ENCODE measurements around the gene LEKR1.
"Not testable (repeated sequence)": the region's sequence is repeated elsewhere in the genome, so short reads cannot be mapped to it uniquely, and the experiment has no call there.

Gene LEKR1

GRCh38 chr3:156910022-156910421, 83.9 kb downstream of the LEKR1 start:
- no peak for DNase-seq

GRCh38 chr3:156910831-156911230, 84.7 kb downstream of the LEKR1 start:
- not testable (repeated sequence) for DNase-seq

GRCh38 chr3:156914300-156914699, 88.1 kb downstream of the LEKR1 start:
- not testable (repeated sequence) for DNase-seq

GRCh38 chr3:156915372-156915771, 89.2 kb downstream of the LEKR1 start:
- no peak for DNase-seq

GRCh38 chr3:156918746-156919145, 92.6 kb downstream of the LEKR1 start:
- no peak for DNase-seq

- no peak for DNase-seq
These were observed 93.7 kb downstream of the LEKR1 start for GRCh38 chr3:156919818-156920217.

GRCh38 chr3:156920399-156920798, 94.2 kb downstream of the LEKR1 start:
- DNase-seq: no peak

- no peak for DNase-seq
These were observed 97.2 kb downstream of the LEKR1 start for GRCh38 chr3:156923349-156923748.

- no peak for DNase-seq
These were observed 112.6 kb downstream of the LEKR1 start for GRCh38 chr3:156938724-156939123.

- no peak for DNase-seq
These were observed 113.2 kb downstream of the LEKR1 start for GRCh38 chr3:156939315-156939714.

- DNase-seq: no peak
These were observed 115.2 kb downstream of the LEKR1 start for GRCh38 chr3:156941311-156941710.

GRCh38 chr3:156948402-156949210, 122.5 kb downstream of the LEKR1 start:
- no peak for DNase-seq

- no peak for DNase-seq
These were observed 125.9 kb downstream of the LEKR1 start for GRCh38 chr3:156952011-156952410.

GRCh38 chr3:156957715-156958114, 131.6 kb downstream of the LEKR1 start:
- no peak for DNase-seq

GRCh38 chr3:156963096-156963495, 136.9 kb downstream of the LEKR1 start:
- no peak for DNase-seq

GRCh38 chr3:156964577-156964976, 138.4 kb downstream of the LEKR1 start:
- no peak for DNase-seq

- DNase-seq: not testable (repeated sequence)
These were observed 140.2 kb downstream of the LEKR1 start for GRCh38 chr3:156966349-156966748.

- DNase-seq: no peak
These were observed 147.8 kb downstream of the LEKR1 start for GRCh38 chr3:156973954-156974353.

- no peak for DNase-seq
These were observed 148.8 kb downstream of the LEKR1 start for GRCh38 chr3:156974931-156975330.

GRCh38 chr3:156975721-156976120, 149.6 kb downstream of the LEKR1 start:
- no peak for DNase-seq

- no peak for DNase-seq
These were observed 150.8 kb downstream of the LEKR1 start for GRCh38 chr3:156976933-156977332.

GRCh38 chr3:156978481-156978961, 152.4 kb downstream of the LEKR1 start:
- DNase-seq: no peak

GRCh38 chr3:156981005-156981404, 154.9 kb downstream of the LEKR1 start:
- no peak for DNase-seq

- DNase-seq: no peak
These were observed 157.4 kb downstream of the LEKR1 start for GRCh38 chr3:156983559-156983958.

GRCh38 chr3:156985711-156986110, 159.6 kb downstream of the LEKR1 start:
- no peak for DNase-seq
